Left ventricle myocardium inferior (tissue), 1 donor: Measurements from ENCODE around the gene RASSF4. TPM values are rescaled to one million over a fixed set of nuclear protein-coding genes. Genes with fewer than 3 reads are reported as not detected.
A peak's percentile ranks its signal among the peaks of the same experiment; 100 is the strongest.

Source experiments
- DNase-seq: peaks from one replicate; pipeline ENCODE4 v3.0.0-alpha.2; 2020
- H3K27ac ChIP-seq: fragments of 200-600 bp; replicated peaks from 2 replicates; pipeline ENCODE4 v1.8.0; 2021
- H3K27me3 ChIP-seq: fragments of 200-600 bp; 2 replicates; pipeline ENCODE4 v1.8.0; 2021; ENCODE audit warnings: low read depth
- H3K36me3 ChIP-seq: fragments of 200-600 bp; 2 replicates; pipeline ENCODE4 v1.8.0; 2021
- H3K4me1 ChIP-seq: fragments of 200-600 bp; 2 replicates; pipeline ENCODE4 v1.8.0; 2021
- H3K4me3 ChIP-seq: fragments of 200-600 bp; 2 replicates; pipeline ENCODE4 v1.8.0; 2021; ENCODE audit warnings: mild to moderate bottlenecking, moderate library complexity
- H3K9me3 ChIP-seq: fragments of 200-600 bp; replicated peaks from 2 replicates; pipeline ENCODE4 v1.8.0; 2021
- intact Hi-C: fragments of 100-400 bp; cut with micrococcal nuclease; formaldehyde crosslinking; loops from one replicate; pipeline ENCODE4 v1.11.0; 2022
- total RNA-seq: library from RNA; stranded (reverse); fragmentation: NEBNext Ultra II Directional; extraction: Animal tissue kit (Norgen Biotek cat#: 25700); gene quantifications from one replicate; pipeline ENCODE4 v1.2.1, GENCODE V29; 2021
- TF ChIP-seq, protein P1 (sequence below): fragments of 200-600 bp; IDR thresholded peaks from 2 replicates; pipeline ENCODE4 v1.8.0; 2021; ENCODE audit warnings: antibody characterized with exemption, mild to moderate bottlenecking, borderline replicate concordance
- donor health status: DM: no; HTN: yes; CAD: no; lungs with severe emphysema.

RASSF4 gene
- total RNA-seq, 1 donor from 2014 or later, result 103 TPM

DNA sequence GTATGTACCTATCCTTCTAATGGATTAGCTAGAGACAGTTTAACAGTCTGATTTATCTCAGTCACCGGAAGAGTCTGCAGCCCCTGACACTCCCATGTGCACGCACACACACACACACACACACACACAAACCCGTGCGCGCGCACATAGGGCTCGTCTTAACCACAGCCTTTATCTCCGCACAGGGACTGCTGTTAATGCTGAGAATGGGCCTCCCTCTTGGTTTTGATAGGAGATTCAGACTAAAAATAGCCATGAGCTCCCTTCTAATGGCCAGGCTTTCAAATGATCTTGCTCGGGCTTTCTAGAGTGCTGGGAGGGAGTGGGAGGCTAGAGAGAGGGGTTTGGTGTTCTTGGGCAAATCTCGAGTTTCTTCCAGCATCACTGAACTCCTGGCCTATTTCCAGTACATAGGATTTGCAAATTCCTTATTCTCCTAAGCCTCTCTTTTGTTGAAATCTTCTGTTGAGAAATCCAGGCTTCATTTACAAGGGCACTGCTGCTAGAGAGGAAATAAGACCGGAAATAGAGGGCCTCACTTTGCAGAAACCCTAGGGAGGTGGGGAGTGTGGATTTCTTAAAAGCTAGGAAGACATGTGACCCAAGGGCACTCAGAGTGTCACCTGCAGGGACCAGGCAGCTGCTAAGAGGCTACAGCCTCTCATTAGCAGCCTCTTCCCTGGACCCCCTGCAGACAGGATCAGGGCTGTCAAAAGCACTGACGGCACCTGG, 46.1 kb upstream of the RASSF4 start:
- TF ChIP-seq, protein P1, sequence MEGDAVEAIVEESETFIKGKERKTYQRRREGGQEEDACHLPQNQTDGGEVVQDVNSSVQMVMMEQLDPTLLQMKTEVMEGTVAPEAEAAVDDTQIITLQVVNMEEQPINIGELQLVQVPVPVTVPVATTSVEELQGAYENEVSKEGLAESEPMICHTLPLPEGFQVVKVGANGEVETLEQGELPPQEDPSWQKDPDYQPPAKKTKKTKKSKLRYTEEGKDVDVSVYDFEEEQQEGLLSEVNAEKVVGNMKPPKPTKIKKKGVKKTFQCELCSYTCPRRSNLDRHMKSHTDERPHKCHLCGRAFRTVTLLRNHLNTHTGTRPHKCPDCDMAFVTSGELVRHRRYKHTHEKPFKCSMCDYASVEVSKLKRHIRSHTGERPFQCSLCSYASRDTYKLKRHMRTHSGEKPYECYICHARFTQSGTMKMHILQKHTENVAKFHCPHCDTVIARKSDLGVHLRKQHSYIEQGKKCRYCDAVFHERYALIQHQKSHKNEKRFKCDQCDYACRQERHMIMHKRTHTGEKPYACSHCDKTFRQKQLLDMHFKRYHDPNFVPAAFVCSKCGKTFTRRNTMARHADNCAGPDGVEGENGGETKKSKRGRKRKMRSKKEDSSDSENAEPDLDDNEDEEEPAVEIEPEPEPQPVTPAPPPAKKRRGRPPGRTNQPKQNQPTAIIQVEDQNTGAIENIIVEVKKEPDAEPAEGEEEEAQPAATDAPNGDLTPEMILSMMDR, result no peak
- intact Hi-C loops, result no loop called here
- Histone ChIP-seq H3K4me1 (peaks cover 34% of the 10 kb centered on the region), H3K36me3 (no peaks in the 10 kb centered on the region), H3K27me3 (no peaks in the 10 kb centered on the region), H3K27ac (peak overlapping the region; percentile 8), H3K9me3 (no peaks in the 10 kb centered on the region), H3K4me3 (no peak overlapping the region)
- no peak for DNase-seq

DNA sequence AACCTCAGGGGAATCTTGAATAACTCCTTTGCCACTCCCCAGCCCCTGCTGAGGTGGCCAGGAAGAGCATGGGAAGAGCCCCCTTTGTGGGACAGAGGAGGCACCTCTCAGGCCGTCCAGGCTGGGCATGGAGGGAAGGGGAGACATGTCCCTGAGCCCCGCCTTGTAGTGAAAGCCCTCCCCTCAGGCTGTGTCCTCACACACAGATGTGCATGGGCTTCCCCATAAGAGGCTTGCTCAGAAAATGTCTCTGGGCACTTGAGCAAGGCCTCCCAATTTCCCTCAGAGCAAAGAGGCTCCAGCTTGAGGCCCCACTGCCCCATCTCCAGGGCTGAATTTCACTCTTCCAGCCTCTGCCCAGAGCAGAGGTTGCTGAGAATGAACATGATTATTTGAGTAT, 44.7 kb upstream of the RASSF4 start:
- peaks cover 34% of the 10 kb centered on the region for H3K4me1 ChIP-seq
- no peaks in the 10 kb centered on the region for H3K27me3 ChIP-seq
- H3K27ac ChIP-seq, result no peak overlapping the region
- DNase-seq, result no peak
- TF ChIP-seq, protein P1, result no peak
- H3K4me3 ChIP-seq, result no peak overlapping the region
- no peaks in the 10 kb centered on the region for H3K9me3 ChIP-seq
- H3K36me3 ChIP-seq, result no peaks in the 10 kb centered on the region
- intact Hi-C loops, result no loop called here

DNA sequence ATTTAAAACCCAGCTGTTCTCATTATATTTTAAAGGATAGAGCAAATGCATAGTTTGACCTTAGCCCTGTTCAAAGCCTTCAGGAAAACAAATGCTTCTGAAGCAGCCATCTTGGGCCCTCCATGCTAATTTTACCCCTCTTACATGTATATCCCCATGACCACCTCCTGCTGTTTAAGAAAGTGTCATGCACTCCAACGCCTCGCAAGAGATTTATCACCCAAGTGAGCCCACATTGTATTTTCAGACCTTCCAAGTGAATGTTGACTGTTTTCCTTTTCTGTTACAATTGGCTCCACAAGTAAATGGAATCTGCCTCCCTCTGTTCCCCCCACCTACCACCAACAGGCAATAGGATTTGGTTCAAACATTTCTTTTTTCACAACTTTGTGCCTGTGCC, 43.2 kb upstream of the RASSF4 start:
- intact Hi-C loops, result no loop called here
- Histone ChIP-seq H3K27me3 (no peaks in the 10 kb centered on the region), H3K27ac (no peak overlapping the region), H3K36me3 (no peaks in the 10 kb centered on the region), H3K9me3 (no peaks in the 10 kb centered on the region), H3K4me1 (peaks cover 24% of the 10 kb centered on the region), H3K4me3 (no peak overlapping the region)
- no peak for DNase-seq
- TF ChIP-seq, protein P1, result no peak

DNA sequence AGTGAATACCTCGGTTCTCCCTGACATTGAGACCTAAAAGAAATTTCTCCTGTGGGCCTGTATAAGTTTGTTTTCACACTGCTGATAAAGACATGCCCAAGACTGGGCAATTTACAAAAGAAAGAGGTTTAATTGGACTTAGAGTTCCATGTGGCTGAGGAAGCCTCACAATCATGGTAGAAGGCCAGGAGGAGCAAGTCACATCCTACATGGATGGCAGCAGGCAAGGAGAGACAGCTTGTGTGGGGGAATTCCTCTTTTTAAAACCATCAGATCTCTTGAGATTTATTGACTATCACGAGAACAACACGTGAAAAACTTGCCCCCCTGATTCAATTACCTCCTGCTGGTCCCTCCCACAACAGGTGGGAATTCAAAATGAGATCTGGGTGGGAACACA, 41.8 kb upstream of the RASSF4 start:
- Histone ChIP-seq H3K4me1 (peaks cover 13% of the 10 kb centered on the region), H3K27me3 (no peaks in the 10 kb centered on the region), H3K9me3 (no peaks in the 10 kb centered on the region), H3K4me3 (no peak overlapping the region), H3K27ac (no peak overlapping the region), H3K36me3 (no peaks in the 10 kb centered on the region)
- TF ChIP-seq, protein P1, result no peak
- intact Hi-C loops, result no loop called here
- no peak for DNase-seq

DNA sequence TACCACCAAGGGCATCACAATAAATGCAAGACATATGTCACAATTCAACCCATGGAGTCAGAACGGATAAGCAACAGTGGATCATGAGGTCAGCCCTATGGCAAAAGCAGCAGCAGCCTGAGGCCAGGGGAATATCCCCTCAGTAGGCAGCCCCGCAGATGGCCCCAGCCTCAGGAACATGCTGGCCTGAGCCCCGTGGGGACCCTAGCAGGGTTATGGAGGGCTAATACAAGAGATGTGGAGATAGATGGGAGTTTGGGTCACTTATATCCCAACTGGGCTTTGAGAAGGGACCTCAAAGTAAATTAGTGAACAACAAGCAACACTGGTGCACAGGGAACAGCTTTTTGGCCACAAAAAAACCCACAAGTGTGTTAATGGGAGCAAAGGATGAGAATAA, 39.4 kb upstream of the RASSF4 start:
- TF ChIP-seq, protein P1, result no peak
- no peak for DNase-seq
- H3K9me3 ChIP-seq, result no peaks in the 10 kb centered on the region
- H3K36me3 ChIP-seq, result no peaks in the 10 kb centered on the region
- H3K27ac ChIP-seq, result no peak overlapping the region
- H3K4me3 ChIP-seq, result no peak overlapping the region
- no peaks in the 10 kb centered on the region for H3K27me3 ChIP-seq
- intact Hi-C loops, result no loop called here
- H3K4me1 ChIP-seq, result no peaks in the 10 kb centered on the region
